ENCODE results near the gene GATD1. TPM values are rescaled to one million over a fixed set of nuclear protein-coding genes. Genes with fewer than 3 reads are reported as not detected.

GATD1 gene
- total RNA-seq, 1 experiment from 2014 or later = 22.8 TPM

GRCh38 chr11:788953-789940 lies 12.0 kb upstream of the GATD1 start:
- in situ Hi-C loops (cut with HindIII; ENCODE audit: low pct_unique_long_range_greater_than_20kb, low sequenced_read_pairs) = no loop called here

GRCh38 chr11:788009-788640 lies 10.8 kb upstream of the GATD1 start:
- no peak for DNase-seq (ENCODE audit: low read depth, low spot score)
- in situ Hi-C loops (cut with HindIII; ENCODE audit: low pct_unique_long_range_greater_than_20kb, low sequenced_read_pairs) = no loop called here

More at GRCh38 chr11:788953-789940, 12.0 kb upstream of the GATD1 start:
- no peak for DNase-seq (ENCODE audit: low read depth, low spot score)

DNA sequence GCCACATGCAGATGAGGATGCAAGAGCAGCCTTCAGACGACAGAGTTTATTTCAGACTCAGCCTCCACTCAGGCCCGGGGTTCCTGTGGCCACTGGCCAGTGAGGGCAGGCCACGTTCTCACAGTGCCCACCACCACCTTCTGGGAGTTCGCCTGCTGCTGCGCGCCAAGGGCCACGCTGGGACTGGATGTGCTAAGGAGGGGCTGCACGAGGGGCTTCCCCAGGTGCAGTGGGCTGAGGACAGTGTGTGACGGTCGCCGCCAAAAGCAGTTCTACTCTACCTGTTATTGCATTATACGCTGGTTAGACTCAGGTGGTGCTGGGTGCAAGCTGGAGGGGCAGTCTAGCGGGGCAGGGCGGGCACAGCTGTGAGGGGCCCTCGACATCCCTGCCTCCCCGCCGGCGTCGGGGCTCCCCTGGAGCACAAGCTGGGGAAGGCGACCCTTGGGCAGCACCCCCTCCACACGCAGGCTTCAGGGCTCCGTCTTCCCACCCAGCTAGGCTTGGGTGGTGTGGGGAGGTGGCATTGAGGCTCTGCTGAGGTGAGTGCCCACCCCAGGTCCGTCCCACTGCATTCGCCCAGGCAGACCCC lies 9.9 kb upstream of the GATD1 start:
- in situ Hi-C loops (cut with HindIII; ENCODE audit: low pct_unique_long_range_greater_than_20kb, low sequenced_read_pairs) = no loop called here
- no peak for DNase-seq (ENCODE audit: low read depth, low spot score)

DNA sequence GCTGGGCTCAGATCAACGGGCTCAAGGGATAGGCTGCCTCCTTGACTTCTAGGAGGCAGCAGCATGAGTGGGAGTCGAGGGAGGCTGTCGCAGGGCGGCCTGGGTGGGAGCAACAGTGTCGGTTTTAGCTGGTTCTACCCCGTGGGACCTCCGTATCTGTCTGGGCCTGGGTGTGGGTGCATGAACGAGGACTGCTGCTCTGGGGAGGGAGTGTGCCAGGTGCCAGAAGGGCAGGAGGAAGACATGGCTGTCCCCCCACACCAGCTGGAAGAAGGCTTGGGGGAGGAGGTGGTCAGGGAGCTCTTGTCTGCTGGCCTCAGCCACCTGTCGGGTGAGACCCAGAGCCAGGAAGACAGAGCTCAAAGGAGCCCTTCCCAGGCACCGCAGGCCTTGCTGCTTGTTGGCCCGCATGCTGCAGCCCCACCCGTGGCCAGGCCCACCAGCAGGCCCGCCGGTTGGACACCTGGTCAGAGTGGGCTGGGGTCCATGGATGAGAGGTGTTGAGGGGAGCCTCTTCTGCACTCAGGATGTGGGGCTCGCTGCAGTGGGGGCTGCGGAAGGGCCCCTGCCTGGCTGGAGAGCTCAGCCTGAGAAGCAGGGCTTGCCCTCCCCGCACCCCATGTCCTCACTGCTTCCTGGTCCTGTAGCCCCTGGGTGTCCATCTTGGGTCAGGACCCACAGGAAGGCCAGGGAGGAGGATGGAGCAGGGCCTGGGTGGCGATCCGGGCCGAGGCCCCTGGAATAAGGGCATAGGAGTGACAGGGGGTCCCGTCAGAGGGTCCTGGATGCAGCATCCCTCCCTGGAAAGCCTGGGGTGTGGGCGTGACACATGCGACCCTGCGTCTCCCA lies 9.2 kb upstream of the GATD1 start:
- in situ Hi-C loops (cut with HindIII; ENCODE audit: low pct_unique_long_range_greater_than_20kb, low sequenced_read_pairs) = no loop called here
- no peak for DNase-seq (ENCODE audit: low read depth, low spot score)

- in situ Hi-C loops (cut with HindIII; ENCODE audit: low pct_unique_long_range_greater_than_20kb, low sequenced_read_pairs) = no loop called here
Observed at GRCh38 chr11:783581-784015, 6.3 kb upstream of the GATD1 start.

DNA sequence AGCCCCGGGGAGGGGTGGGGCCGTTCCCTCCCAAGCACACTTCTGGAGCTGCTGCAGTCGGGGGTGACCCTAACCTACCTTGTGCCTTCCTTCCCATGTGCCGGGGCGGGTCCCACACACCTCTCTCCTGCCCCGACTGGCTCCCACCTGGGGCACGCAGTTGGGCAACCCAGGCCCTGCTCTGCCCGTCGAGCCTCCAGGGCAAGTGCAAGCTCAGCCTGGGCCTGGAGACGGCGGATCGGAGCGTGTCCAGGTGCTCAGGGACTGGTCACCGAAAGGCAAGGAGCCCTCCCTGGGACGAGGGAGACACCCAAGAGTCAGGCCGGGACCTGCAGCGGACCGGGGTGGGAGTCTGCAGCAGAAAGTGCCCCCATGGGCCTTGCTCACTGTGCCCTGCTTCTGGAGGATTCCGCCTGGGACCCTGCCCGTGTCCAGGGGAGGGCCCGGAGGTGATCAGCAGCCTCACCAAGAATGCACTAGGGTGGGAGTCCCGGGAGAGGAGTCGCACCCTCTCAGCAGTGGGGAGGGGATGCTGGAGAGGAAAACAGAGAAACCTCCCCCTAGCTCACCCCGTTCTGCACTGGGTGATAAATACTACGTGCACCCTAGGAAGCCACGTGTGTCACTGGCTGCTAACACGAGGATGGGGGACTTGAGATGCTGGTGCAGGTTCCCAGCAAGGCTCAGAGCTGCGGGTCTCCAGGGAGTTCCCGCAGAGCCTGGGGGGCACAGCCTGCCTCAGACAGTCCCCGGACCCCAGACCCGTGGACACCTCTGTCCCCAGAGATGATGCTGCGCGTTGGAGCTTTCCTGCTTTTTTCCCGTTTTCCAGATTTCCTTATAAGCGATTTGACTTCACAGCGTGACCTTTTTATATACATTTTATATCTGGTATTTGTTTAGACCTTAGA lies 5.2 kb upstream of the GATD1 start:
- in situ Hi-C loops (cut with HindIII; ENCODE audit: low pct_unique_long_range_greater_than_20kb, low sequenced_read_pairs) = no loop called here
- no peak for DNase-seq (ENCODE audit: low read depth, low spot score)

More at GRCh38 chr11:783581-784015, 6.3 kb upstream of the GATD1 start:
- peak; percentile 58 for DNase-seq (ENCODE audit: low read depth, low spot score)

DNA sequence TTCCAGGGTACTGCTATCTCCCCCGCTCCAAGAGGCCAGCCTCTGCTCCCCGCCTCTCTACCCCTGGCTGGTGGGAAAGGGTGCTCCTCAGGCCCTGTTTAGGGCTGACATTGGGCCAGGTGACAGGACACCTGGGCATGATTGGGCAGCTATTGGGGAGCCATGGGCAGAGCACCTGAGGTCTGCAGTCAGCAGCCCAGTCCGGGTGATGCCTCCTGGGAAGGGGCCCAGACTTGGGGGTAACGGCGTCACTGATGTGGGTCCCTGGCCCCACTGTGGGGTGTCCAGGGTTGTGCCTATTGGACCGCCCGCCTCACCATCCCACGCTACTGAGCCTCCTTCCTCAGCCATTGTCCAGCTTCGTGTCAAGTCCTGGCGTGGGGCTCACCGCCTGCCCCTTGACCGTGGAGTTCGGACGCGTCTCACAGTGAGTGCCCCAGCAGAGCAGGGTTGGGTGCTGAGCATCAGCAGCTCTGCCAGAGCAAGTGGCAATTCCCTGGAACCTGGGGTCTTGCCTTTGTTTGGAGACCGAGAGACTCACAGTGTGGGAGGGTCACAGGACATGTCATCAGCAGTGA lies 2.8 kb upstream of the GATD1 start:
- no peak for DNase-seq (ENCODE audit: low read depth, low spot score)
- in situ Hi-C loops (cut with HindIII; ENCODE audit: low pct_unique_long_range_greater_than_20kb, low sequenced_read_pairs) = no loop called here

DNA sequence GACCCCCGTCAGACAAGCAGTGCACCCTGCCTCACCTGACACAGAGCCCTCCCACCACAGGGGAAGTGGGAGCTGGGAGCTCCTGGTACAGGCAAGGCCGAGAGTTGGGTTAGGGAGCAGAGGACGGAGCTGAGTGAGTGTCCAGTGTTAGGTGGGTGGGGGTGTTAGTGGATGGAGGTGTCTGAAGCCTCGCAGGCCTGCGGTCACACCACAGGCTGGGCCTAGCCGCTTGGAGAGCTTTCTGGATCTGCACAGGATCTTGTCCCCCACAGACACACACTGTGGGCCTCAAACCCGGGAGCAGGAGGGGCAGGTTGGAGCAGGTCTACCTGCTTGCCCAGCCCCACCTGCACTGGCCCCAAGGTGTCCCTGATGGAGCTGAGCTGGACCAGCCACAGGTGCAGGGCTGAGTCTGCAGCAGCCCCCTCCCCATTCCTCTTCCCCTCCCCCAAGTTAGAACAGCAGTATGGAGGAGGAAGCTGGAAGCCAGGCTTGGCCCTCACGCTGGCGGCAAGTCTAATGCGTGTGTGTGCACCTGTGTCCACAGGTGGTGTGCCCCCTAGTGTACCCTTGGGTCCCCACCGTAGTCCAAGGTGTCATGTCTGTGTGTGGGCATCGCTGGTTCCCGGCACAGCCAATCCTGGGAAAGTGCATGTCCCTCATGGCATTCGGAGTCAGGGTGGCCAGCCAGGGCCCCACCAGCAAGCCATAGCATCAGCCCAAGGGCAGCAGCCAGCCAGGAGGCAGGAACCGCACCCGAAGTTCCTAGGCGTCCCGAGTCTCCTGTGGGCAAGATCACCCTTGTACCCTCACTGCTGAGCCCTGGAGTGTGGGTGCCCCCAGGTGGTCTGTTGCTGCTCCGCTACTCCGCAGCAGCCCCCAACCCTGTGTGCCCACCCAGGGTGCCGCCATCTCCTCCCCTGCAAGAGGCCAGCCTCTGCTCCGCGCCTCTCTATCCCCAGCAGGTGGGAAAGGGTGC lies 2.0 kb upstream of the GATD1 start:
- in situ Hi-C loops (cut with HindIII; ENCODE audit: low pct_unique_long_range_greater_than_20kb, low sequenced_read_pairs) = no loop called here
- no peak for DNase-seq (ENCODE audit: low read depth, low spot score)

- peak; percentile 33 for DNase-seq (ENCODE audit: low read depth, low spot score)
- in situ Hi-C loops (cut with HindIII; ENCODE audit: low pct_unique_long_range_greater_than_20kb, low sequenced_read_pairs) = no loop called here
Observed at GRCh38 chr11:776561-777287, 563 bp downstream of the GATD1 start.

- no peak for DNase-seq (ENCODE audit: low read depth, low spot score)
- in situ Hi-C loops (cut with HindIII; ENCODE audit: low pct_unique_long_range_greater_than_20kb, low sequenced_read_pairs) = no loop called here
Observed at GRCh38 chr11:776263-776560, 1.1 kb downstream of the GATD1 start.

GRCh38 chr11:774873-775592 lies 2.3 kb downstream of the GATD1 start:
- no peak for DNase-seq (ENCODE audit: low read depth, low spot score)
- in situ Hi-C loops (cut with HindIII; ENCODE audit: low pct_unique_long_range_greater_than_20kb, low sequenced_read_pairs) = no loop called here

GRCh38 chr11:773830-774229 lies 3.5 kb downstream of the GATD1 start:
- in situ Hi-C loops (cut with HindIII; ENCODE audit: low pct_unique_long_range_greater_than_20kb, low sequenced_read_pairs) = no loop called here
- DNase-seq (ENCODE audit: low read depth, low spot score) = no peak

GRCh38 chr11:773425-773824 lies 3.9 kb downstream of the GATD1 start:
- in situ Hi-C loops (cut with HindIII; ENCODE audit: low pct_unique_long_range_greater_than_20kb, low sequenced_read_pairs) = no loop called here
- no peak for DNase-seq (ENCODE audit: low read depth, low spot score)
